Nephron (organoid): ENCODE measurements around the gene MDC1.

Experiments
- H3K27ac Mint-ChIP-seq, 3 experiments: 2 replicates each; pipeline ENCODE4 v1.8.0; 2020; ENCODE audit warnings: mixed read lengths in 3 of 3, mild to moderate bottlenecking in 2 of 3, moderate library complexity in 1 of 3
- H3K27me3 Mint-ChIP-seq: 2 replicates; pipeline ENCODE4 v1.8.0; 2021; ENCODE audit warnings: low read depth, mild to moderate bottlenecking, moderate library complexity, mixed read lengths
- H3K36me3 Mint-ChIP-seq: 2 replicates; pipeline ENCODE4 v1.8.0; 2020; ENCODE audit warnings: low read depth, mixed read lengths
- H3K4me1 Mint-ChIP-seq: 2 replicates; pipeline ENCODE4 v1.8.0; 2020; ENCODE audit warnings: mixed read lengths
- H3K4me3 Mint-ChIP-seq, 3 experiments: 2 replicates each; pipeline ENCODE4 v1.8.0; 2020; ENCODE audit warnings: mild to moderate bottlenecking in 3 of 3, mixed read lengths in 3 of 3, moderate library complexity in 2 of 3
- H3K9me3 Mint-ChIP-seq: 2 replicates; pipeline ENCODE4 v1.8.0; 2020; ENCODE audit warnings: mixed read lengths
- CTCF ChIP-seq, 3 experiments: fragments of 200-600 bp; sonication (generic); IDR thresholded peaks; one replicate each; pipeline ENCODE4 v1.5.0; 2021; ENCODE audit warnings: antibody characterized with exemption in 3 of 3; ENCODE audit not compliant: unreplicated experiment in 3 of 3

Gene MDC1

GRCh38 chr6:30732237-30732943 lies 15.3 kb upstream of the MDC1 start:
- Mint-ChIP-seq H3K36me3 (peaks cover 60% of the 10 kb centered on the region), H3K9me3 (no peaks in the 10 kb centered on the region), H3K27me3 (no peaks in the 10 kb centered on the region), H3K27ac (no peak overlapping the region), H3K4me3 (no peak overlapping the region), H3K4me1 (no peaks in the 10 kb centered on the region)
- TF ChIP-seq CTCF (IDR thresholded peaks at IDR 0.05; ENCODE audit: unreplicated experiment in 3 of 3), result no peak

GRCh38 chr6:30730601-30731435 lies 13.7 kb upstream of the MDC1 start:
- peaks cover 5% of the 10 kb centered on the region for H3K4me1 Mint-ChIP-seq
- no peak overlapping the region for H3K4me3 Mint-ChIP-seq
- no peaks in the 10 kb centered on the region for H3K27me3 Mint-ChIP-seq
- no peaks in the 10 kb centered on the region for H3K9me3 Mint-ChIP-seq
- no peak overlapping the region for H3K27ac Mint-ChIP-seq
- H3K36me3 Mint-ChIP-seq, result peaks cover 51% of the 10 kb centered on the region
- peak; percentile 50 to 70 (median 58) for TF ChIP-seq CTCF (IDR thresholded peaks at IDR 0.05; ENCODE audit: unreplicated experiment in 3 of 3)

GRCh38 chr6:30727920-30728553 lies 11.0 kb upstream of the MDC1 start:
- peaks cover 64% of the 10 kb centered on the region for H3K36me3 Mint-ChIP-seq
- peak overlapping the region; percentile 40 to 72 (median 44) for H3K27ac Mint-ChIP-seq
- peaks cover 28% of the 10 kb centered on the region for H3K4me1 Mint-ChIP-seq
- H3K27me3 Mint-ChIP-seq, result no peaks in the 10 kb centered on the region
- no peaks in the 10 kb centered on the region for H3K9me3 Mint-ChIP-seq
- no peak overlapping the region for H3K4me3 Mint-ChIP-seq
- peak in 2 of 3 experiments; percentile 8 to 27 for TF ChIP-seq CTCF (IDR thresholded peaks at IDR 0.05; ENCODE audit: unreplicated experiment in 3 of 3)

GRCh38 chr6:30726506-30727413 lies 9.7 kb upstream of the MDC1 start:
- peaks cover 66% of the 10 kb centered on the region for H3K36me3 Mint-ChIP-seq
- no peak for TF ChIP-seq CTCF (IDR thresholded peaks at IDR 0.05; ENCODE audit: unreplicated experiment in 3 of 3)
- H3K4me3 Mint-ChIP-seq, result peak overlapping the region in 2 of 3 experiments; percentile 60 to 71
- H3K27ac Mint-ChIP-seq, result peak overlapping the region; percentile 69 to 72 (median 71)
- no peaks in the 10 kb centered on the region for H3K9me3 Mint-ChIP-seq
- peaks cover 36% of the 10 kb centered on the region for H3K4me1 Mint-ChIP-seq
- H3K27me3 Mint-ChIP-seq, result no peaks in the 10 kb centered on the region

- TF ChIP-seq CTCF (IDR thresholded peaks at IDR 0.05; ENCODE audit: unreplicated experiment in 3 of 3), result no peak
- Mint-ChIP-seq H3K36me3 (peaks cover 71% of the 10 kb centered on the region), H3K27ac (peak overlapping the region in 2 of 3 experiments; percentile 26 to 56), H3K27me3 (no peaks in the 10 kb centered on the region), H3K4me1 (peaks cover 36% of the 10 kb centered on the region), H3K4me3 (peak overlapping the region in 1 of 3 experiments; percentile 53), H3K9me3 (no peaks in the 10 kb centered on the region)
Measured at GRCh38 chr6:30725713-30726505, 8.8 kb upstream of the MDC1 start.
